Spleen (tissue), 7 donors: Measurements from ENCODE around the gene FLVCR2.
"Not testable (repeated sequence)": the region's sequence is repeated elsewhere in the genome, so short reads cannot be mapped to it uniquely, and the experiment has no call there.

Experiments
- CTCF ChIP-seq, 11 experiments: fragments of 200-600 bp in 7 of 11; fragments of 450-650 bp in 4 of 11; sonication (generic) in 4 of 11; IDR thresholded peaks in 8 of 11; conservative IDR thresholded peaks in 3 of 11; 1 replicate in 7 of 11; 2 replicates in 4 of 11; pipeline versions ENCODE4 v1.4.0 to v1.8.0; 2016 to 2021; ENCODE audit warnings: antibody characterized with exemption in 11 of 11, inconsistent platforms in 4 of 11, mild to moderate bottlenecking in 1 of 11
- POLR2AphosphoS5 ChIP-seq, 3 donors: sonication (generic); formaldehyde crosslinking; IDR thresholded peaks; one replicate each; pipeline ENCODE4 v1.5.1; 2017; ENCODE audit warnings: antibody characterized with exemption in 3 of 3
- donor health status: DM: no; HTN: no; CAD: no; lungs with moderate emphysema.
- donor health status: DM: no; HTN: no; CAD: no.
- donor health status: DM: no; HTN: no; CAD: no.

DNA sequence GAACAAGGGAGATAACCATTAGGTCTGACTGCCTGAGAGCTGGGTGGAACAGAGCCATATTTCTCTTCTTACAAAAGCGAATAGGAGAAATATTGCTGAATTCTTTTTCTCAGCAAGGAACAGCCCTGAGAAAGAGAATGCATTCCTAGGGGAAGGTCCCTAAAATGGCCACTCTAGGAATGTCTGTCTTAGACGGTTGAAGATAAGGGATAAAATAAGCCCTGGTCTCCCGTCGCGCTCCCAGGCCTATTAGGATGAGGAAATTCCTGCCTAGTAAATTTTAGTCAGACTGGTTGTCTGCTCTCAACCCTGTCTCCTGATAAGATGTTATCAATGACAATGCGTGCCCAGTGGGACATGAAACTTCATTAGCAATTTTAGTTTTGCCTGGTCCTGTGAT lies 116.6 kb downstream of the FLVCR2 start:
- TF ChIP-seq CTCF (IDR thresholded peaks at IDR 0.05 in 8 of 11, conservative IDR thresholded peaks at IDR 0.05 in 3 of 11); POLR2AphosphoS5 (IDR thresholded peaks at IDR 0.05): not testable (repeated sequence)
